Jurkat, Clone E6-1 (cell line): Measurements from ENCODE around the gene ATP5F1C. TPM values are rescaled to one million over a fixed set of nuclear protein-coding genes. Genes with fewer than 3 reads are reported as not detected.
"Not testable (repeated sequence)": the region's sequence is repeated elsewhere in the genome, so short reads cannot be mapped to it uniquely, and the experiment has no call there.

Experiments used
- DNase-seq: peaks from one replicate; pipeline ENCODE4 v3.0.0-alpha.2; 2011; ENCODE audit warnings: low read depth, low spot score
- H3K4me3 ChIP-seq: 2 replicates; pipeline ENCODE4 v1.5.1; 2011; ENCODE audit warnings: mild to moderate bottlenecking, low read length, control low read depth, moderate library complexity
- polyA plus RNA-seq: library from polyadenylated mRNA; unstranded; fragments of >200 nt; gene quantifications from one replicate; pipeline ENCODE4 v1.2.1, GENCODE V29; 2012; ENCODE audit warnings: missing spikeins; ENCODE audit not compliant: insufficient read length, insufficient read depth

Gene ATP5F1C
- polyA plus RNA-seq, result 570 TPM

DNA sequence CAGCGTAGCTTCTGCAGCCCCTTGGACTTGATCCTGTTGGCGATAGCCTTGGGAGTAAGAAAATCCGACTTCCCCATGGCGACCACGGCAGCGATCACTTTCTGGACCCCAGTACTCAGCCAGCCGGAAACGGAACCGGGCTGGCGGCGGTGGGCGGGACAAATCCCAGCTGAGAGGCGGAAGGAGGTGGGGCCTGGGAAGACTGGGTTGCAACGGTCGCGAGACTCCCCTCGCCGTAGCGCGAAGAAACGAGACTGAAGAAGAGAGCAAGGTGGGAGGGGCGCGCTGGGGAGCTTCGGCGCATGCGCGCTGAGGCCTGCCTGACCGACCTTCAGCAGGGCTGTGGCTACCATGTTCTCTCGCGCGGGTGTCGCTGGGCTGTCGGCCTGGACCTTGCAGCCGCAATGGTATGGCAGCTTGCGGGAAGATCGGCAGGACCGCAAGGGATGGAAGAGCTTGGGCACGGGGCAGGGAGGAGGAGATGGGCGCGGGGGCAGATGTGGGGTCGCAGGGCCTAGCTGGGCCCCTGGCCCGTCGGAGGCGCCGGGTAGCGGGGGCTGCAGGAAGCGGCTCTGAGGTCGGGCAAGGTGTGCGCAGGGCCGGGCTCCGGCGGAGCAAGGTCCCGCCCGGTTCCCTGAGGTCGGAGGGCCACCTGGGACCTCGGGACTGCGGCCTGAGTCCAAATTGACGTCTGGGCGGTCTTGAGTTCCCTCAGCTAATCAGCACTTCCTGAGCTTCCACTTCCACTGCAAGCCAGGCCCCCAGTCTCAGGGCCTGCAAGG, at the start of gene ATP5F1C, which contains the start of gene KIN:
TSS of gene ATP5F1C (plus strand) at position 321 of the 782 bp plus-strand sequence. CDS start at position 352, 31 bp downstream.
TSS of gene KIN (minus strand) at position 137 of the 782 bp plus-strand sequence. CDS start at position 77, 60 bp downstream.
- DNase-seq, result peak; percentile 92
- peak within 1 kb of the TSS; percentile 78 for H3K4me3 ChIP-seq

- no peak overlapping the region for H3K4me3 ChIP-seq
- DNase-seq, result no peak
Measured at GRCh38 chr10:7738536-7739407, 49.2 kb upstream of the ATP5F1C start.

- H3K4me3 ChIP-seq, result no peak overlapping the region
- no peak for DNase-seq
Measured at GRCh38 chr10:7744307-7744706, 43.7 kb upstream of the ATP5F1C start.

- not testable (repeated sequence) for H3K4me3 ChIP-seq, DNase-seq
Measured at GRCh38 chr10:7748637-7749036, 39.3 kb upstream of the ATP5F1C start.

DNA sequence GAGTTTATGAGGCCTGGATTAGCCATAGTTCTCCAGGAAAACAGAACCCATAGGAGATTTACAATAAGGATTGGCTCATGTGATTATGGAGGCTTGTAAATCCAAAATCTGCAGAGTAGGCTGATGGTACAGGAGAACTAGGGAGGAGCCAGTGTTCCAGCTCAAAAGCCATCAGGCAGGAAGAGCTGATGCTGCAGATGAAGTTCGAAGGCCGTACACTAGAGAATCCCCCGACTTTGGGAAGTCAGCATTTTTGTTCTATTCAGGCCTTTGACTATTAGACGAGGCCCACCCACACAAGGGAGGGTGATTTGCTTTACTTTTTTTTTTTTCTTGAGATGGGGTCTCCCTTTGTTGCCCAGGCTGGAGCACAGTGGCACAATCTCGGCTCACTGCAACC, 37.8 kb upstream of the ATP5F1C start:
- no peak overlapping the region for H3K4me3 ChIP-seq
- DNase-seq, result no peak

GRCh38 chr10:7752251-7752650, 35.7 kb upstream of the ATP5F1C start:
- no peak for DNase-seq
- no peak overlapping the region for H3K4me3 ChIP-seq

- no peak for DNase-seq
- H3K4me3 ChIP-seq, result no peak overlapping the region
Measured at GRCh38 chr10:7755103-7755502, 32.9 kb upstream of the ATP5F1C start.

DNA sequence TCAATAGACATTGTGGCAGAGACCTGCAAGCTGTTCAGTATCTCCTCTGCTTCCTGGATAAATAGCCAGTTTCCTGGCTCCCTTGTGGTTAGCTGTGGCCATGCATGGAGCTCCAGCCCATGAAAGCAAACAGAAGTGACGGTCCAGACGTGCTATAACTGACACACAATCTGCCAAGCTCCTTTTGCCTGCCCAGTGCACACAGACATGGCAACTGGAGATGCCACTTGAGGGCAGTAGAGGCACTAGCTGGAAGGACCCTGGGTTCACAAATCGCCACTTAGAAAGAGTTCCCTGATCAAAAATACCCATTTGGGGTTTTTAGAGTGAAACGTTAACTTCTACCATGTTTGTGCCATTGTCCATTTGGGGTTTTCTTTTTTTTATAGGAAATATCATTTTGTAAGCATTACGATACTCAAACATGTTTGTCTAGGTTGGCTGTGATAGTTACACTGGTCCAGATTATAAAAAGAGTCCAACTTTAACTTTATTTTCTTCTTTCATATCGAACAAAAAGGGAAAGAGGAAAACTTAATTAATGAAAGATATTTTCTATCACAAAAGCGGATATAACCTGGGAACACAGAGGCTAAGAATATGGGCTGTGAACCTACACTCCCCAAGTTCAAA, 31.5 kb upstream of the ATP5F1C start:
- peak; percentile 6 for DNase-seq
- no peak overlapping the region for H3K4me3 ChIP-seq

DNA sequence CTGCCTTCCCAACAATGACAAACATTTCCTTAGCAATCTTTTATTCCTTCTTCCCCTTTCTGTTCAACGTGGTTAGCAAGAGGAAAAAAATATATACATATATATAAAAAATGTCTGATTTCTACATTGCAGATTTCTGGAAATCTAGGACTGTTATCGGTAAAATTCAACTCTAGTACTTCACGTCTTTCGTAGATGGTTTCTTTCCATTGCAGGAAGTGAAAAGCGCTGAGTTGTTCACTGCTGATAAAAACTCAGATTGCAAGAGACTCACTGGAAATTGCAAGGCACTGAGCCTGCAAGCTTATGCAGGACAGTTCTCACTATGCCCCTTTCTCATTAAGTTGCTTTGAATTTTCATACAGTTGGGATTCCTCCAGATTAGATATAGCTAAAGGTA, 24.0 kb upstream of the ATP5F1C start:
- H3K4me3 ChIP-seq, result no peak overlapping the region
- DNase-seq, result no peak

- no peak for DNase-seq
- no peak overlapping the region for H3K4me3 ChIP-seq
Measured at GRCh38 chr10:7766241-7766640, 21.7 kb upstream of the ATP5F1C start.

GRCh38 chr10:7767209-7767608, 20.8 kb upstream of the ATP5F1C start:
- no peak overlapping the region for H3K4me3 ChIP-seq
- DNase-seq, result no peak

GRCh38 chr10:7768417-7768816, 19.6 kb upstream of the ATP5F1C start:
- no peak for DNase-seq

DNA sequence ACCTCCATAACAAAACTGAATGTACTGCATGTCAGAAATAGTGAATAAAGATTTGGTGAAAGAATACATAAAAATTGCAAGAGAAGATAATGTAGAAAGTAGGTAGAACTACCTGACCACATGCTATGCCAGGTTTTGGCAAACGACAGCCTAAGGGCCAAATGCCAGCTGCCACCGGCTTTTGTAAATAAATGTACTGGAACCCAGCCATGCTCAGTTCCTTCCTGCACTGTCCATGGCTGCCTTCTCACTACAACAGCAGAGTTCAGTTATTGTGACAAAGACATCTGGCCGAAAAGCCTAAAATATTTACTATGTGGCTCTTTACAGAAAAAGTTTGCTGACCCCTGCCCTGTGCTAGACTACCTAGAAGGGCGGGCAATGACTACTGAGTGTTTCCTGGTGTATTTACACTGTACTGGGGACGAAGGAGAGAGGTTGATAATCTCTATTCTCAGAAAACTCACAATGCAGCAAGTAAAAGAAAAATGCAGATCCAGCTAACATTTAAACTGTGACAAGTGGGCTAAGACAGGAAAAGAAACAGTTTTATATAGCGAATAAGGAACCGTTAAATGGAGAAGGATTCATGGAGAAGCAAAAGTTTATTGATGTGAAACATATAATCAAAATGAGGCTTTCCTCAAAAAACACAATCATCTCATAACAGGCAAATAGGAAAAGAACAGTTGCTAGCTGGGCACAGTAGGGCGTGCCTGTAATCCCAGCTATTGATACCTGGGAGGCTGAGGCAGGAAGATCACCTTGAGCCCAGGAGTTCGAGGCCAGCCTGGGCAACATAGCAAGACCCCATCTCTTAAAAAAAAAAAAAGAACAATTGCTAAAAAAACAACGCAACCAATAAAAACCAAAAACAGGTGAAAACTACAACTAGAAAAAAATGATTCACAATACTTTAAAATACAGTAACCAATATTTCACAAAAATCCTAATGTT, 13.9 kb upstream of the ATP5F1C start:
- DNase-seq, result no peak
- H3K4me3 ChIP-seq, result no peak overlapping the region

More at GRCh38 chr10:7768417-7768816, 19.6 kb upstream of the ATP5F1C start:
- no peak overlapping the region for H3K4me3 ChIP-seq

DNA sequence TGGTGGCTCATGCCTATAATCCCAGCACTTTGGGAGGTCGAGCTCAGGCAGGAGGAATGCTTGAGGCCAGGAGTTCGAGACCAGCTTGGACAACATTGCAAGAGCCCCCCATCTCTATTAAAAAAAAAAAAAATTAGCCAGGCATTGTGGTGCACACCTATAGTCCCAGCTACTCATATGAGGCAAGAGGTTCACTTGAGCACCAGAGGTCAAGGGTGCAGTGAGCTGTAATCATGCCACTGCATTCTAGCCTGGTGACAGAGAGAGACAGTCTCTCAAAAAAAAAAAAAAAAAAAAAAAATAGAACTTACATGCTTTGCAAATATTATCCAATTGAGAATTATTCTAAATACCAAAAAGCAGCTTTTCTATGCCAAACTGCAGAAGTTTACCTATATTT, 11.2 kb upstream of the ATP5F1C start:
- H3K4me3 ChIP-seq, result no peak overlapping the region
- no peak for DNase-seq

- DNase-seq, H3K4me3 ChIP-seq: not testable (repeated sequence)
Measured at GRCh38 chr10:7782194-7782593, 5.8 kb upstream of the ATP5F1C start.

GRCh38 chr10:7786430-7786829, 1.5 kb upstream of the ATP5F1C start:
- DNase-seq, result no peak
- H3K4me3 ChIP-seq, result no peak overlapping the region; the same call in 1 of the 2 replicates

DNA sequence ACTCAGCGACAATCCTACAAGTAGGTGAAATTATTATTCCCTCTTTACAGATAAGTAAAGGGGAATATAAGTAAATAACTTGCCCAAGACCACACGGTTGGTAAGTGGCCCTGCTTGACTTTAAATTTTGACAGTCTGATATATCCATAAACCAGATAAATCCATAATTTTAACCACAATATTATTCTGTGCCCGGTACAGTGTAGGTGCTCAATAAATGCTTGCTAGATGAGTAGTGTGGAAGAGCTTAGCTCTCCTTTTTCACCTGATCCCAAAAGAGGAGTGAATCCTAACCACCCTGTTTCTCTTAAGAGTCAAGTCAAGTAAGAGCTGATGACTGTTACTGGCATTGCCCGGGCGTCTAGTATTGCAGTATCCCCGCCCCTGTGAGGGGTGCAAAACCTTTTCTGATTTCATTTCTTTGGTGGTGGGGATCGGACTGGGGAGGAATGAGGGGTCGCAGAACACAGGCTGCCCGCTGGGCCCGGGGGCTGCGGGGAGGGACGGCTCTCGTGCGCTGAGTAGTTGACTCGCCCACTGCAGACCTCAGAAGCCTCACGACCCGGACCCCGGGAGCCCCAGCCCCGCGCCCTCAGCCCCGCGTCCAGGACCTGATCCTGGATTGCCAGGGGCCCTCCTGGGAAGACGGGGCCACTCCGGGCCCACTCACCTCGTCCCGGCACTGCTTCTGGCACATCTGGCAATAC, 674 bp upstream of the ATP5F1C start:
- peak overlapping the region; percentile 78 for H3K4me3 ChIP-seq
- DNase-seq, result no peak
